Osteocyte (in vitro differentiated cells): ENCODE results near the gene MRPL11. TPM values are rescaled to one million over a fixed set of nuclear protein-coding genes. Genes with fewer than 3 reads are reported as not detected.

Experiments used
- DNase-seq: peaks from one replicate; pipeline ENCODE4 v3.0.0; 2021; ENCODE audit warnings: mixed read lengths; ENCODE audit not compliant: unreplicated experiment; ENCODE audit errors: extremely low spot score
- H3K27ac Mint-ChIP-seq: one replicate; pipeline ENCODE4 v1.8.0; 2021; ENCODE audit warnings: mild to moderate bottlenecking, mixed read lengths; ENCODE audit not compliant: unreplicated experiment
- H3K27me3 Mint-ChIP-seq: one replicate; pipeline ENCODE4 v1.8.0; 2021; ENCODE audit warnings: mixed read lengths; ENCODE audit not compliant: unreplicated experiment
- H3K36me3 Mint-ChIP-seq: one replicate; pipeline ENCODE4 v1.8.0; 2021; ENCODE audit warnings: mixed read lengths; ENCODE audit not compliant: unreplicated experiment
- H3K4me1 Mint-ChIP-seq: one replicate; pipeline ENCODE4 v1.8.0; 2021; ENCODE audit warnings: mixed read lengths; ENCODE audit not compliant: unreplicated experiment
- H3K4me3 Mint-ChIP-seq: one replicate; pipeline ENCODE4 v1.8.0; 2021; ENCODE audit warnings: mild to moderate bottlenecking, moderate library complexity, mixed read lengths; ENCODE audit not compliant: unreplicated experiment
- H3K9me3 Mint-ChIP-seq: one replicate; pipeline ENCODE4 v1.8.0; 2021; ENCODE audit warnings: mixed read lengths; ENCODE audit not compliant: unreplicated experiment
- CTCF ChIP-seq: fragments of 200-600 bp; sonication (generic); IDR thresholded peaks from 2 replicates; pipeline ENCODE4 v1.5.0; 2021; ENCODE audit warnings: antibody characterized with exemption, mild to moderate bottlenecking, moderate library complexity
- total RNA-seq: library from RNA; stranded (reverse); gene quantifications from 2 replicates; pipeline ENCODE4 v1.2.1, GENCODE V29; 2021

MRPL11 gene
- total RNA-seq, 1 donor from 2014 or later = 45.4 TPM

GRCh38 chr11:66478729-66479393 lies 40.2 kb upstream of the MRPL11 start:
- no peak for DNase-seq
- Mint-ChIP-seq H3K9me3 (no peaks in the 10 kb centered on the region), H3K4me1 (peaks cover 21% of the 10 kb centered on the region), H3K27ac (peak overlapping the region; percentile 94), H3K36me3 (no peaks in the 10 kb centered on the region), H3K4me3 (peak overlapping the region; percentile 93), H3K27me3 (no peaks in the 10 kb centered on the region)
- peak; percentile 74 for TF ChIP-seq CTCF

GRCh38 chr11:66477263-66478201 lies 38.9 kb upstream of the MRPL11 start:
- Mint-ChIP-seq H3K4me3 (no peak overlapping the region), H3K4me1 (peaks cover 21% of the 10 kb centered on the region), H3K36me3 (peaks cover 4% of the 10 kb centered on the region), H3K27me3 (no peaks in the 10 kb centered on the region), H3K27ac (peak overlapping the region; percentile 38), H3K9me3 (no peaks in the 10 kb centered on the region)
- no peak for TF ChIP-seq CTCF
- no peak for DNase-seq

DNA sequence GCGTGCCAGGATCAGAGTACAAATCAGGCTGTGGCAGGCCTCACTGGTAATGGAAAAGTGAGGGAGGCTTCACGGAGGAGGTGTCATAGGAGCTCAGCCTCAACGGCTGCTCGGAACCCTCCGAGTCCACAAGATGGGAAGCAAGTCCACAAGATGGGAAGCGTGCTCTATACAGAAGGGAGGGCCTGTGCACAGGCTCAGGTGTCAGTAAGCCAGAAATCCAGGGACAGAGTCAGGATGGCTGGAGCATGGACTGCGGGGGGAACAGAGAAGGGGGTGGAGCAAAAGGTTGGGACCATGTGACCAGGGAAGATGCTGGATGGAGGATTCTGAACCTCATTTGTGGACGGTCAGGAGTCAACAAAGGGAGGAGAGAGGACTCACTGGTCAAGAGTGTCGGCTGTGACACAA lies 38.2 kb upstream of the MRPL11 start:
- no peak for DNase-seq
- no peaks in the 10 kb centered on the region for H3K27me3 Mint-ChIP-seq
- no peak for TF ChIP-seq CTCF
- H3K27ac Mint-ChIP-seq = no peak overlapping the region
- peaks cover 21% of the 10 kb centered on the region for H3K4me1 Mint-ChIP-seq
- no peak overlapping the region for H3K4me3 Mint-ChIP-seq
- H3K9me3 Mint-ChIP-seq = no peaks in the 10 kb centered on the region
- H3K36me3 Mint-ChIP-seq = peaks cover 4% of the 10 kb centered on the region

DNA sequence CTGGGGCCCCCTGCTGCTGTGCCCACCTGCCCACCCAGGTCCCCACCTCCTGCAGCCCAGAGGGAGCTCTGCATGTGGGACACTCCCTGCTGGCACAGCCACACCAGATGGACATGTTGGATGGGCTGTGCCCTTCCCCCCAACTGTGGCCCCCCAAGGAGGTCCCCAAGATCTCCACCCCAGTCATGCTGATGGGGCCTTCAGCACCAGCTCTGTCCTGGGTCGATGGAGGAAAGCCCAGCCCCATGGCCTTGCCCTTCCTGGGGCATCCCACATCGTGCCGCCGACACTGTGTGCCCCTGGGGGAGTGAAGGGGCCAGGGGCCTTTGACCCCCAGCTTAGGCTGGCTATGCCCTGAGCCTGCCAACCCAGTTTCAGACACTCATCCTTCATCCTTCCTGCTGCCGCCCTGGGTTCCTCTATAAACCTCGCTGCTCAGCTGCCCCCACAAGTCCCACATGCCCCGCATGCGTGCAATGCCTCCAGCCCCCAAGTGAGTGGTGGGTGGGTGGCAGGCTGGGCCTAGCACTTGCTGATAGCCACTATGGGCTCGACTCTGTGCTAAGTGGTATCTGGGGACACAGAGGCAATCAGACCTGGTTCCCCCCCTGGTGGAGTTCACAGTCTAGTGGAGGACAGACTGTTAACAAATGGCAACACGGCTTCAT lies 37.7 kb upstream of the MRPL11 start:
- Mint-ChIP-seq H3K4me3 (no peak overlapping the region), H3K27ac (no peak overlapping the region), H3K4me1 (peaks cover 21% of the 10 kb centered on the region), H3K36me3 (peaks cover 4% of the 10 kb centered on the region), H3K27me3 (no peaks in the 10 kb centered on the region), H3K9me3 (no peaks in the 10 kb centered on the region)
- no peak for TF ChIP-seq CTCF
- no peak for DNase-seq
